DMS153 treated with DMSO at 0.1 percent for 48 hours (cell line): ENCODE measurements around the gene MRC2.

Experiments used
- DNase-seq: peaks from one replicate; lab custom pipeline; 2025; ENCODE audit not compliant: unreplicated experiment; lab: John Stamatoyannopoulos, UW

Gene MRC2

DNA sequence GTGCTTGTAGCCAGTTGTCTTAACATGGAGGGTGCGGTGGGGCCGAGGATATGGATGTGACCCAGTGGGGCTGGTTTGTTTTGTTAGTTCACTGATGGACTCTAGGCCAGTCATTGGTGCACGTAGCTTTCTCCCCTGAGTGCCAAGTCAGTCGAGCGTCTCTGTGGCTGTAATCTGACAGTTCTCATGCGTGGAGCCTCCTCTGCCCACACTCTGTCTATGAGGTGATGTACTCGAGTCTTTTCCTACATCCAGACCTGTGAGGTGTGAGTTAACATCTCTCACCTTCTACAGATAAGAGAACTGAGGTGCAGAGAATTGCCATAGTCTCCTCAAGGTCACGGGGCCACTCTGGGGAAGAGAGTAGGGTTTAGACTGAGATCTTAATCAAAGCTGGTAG, 90.4 kb downstream of the MRC2 start:
- no peak for DNase-seq

DNA sequence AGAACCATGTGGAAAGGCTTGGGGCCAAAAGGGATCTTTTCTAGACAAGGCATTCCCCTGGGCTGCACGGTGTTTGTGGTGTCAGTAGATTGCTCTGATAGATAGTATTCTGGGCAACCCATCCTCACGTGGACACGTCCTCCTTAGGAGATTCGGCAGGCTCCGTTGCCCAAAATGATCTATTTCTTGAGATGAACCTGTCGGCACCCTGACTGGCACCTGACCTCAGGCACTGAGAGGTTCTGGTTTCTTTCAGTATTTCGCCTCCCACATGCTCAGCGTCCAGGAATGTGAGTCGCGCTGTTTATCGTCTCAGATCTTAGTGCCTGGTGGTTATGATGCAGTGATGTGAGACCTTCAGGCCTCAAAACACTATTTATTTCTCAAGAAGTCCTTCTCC, 91.0 kb downstream of the MRC2 start:
- DNase-seq: no peak

DNA sequence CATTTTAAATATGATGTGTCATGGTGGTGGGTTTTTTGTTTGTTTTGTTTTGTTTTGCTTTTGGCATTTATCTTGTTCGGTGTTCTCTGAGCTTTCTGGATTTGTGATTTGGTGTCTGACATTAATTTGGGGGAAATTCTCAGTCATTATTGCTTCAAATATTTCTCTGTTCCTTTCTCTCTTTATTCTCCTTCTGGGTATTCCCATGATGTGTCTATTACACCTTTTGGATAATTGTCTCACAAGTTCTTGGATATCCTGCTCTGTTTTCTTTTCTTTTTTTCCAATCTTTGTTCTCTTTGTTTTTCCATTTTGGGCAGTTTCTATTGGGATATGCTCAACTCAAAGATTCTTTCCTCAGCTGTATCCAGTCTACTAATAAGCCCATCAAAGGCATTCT, 92.1 kb downstream of the MRC2 start:
- DNase-seq: no peak

DNA sequence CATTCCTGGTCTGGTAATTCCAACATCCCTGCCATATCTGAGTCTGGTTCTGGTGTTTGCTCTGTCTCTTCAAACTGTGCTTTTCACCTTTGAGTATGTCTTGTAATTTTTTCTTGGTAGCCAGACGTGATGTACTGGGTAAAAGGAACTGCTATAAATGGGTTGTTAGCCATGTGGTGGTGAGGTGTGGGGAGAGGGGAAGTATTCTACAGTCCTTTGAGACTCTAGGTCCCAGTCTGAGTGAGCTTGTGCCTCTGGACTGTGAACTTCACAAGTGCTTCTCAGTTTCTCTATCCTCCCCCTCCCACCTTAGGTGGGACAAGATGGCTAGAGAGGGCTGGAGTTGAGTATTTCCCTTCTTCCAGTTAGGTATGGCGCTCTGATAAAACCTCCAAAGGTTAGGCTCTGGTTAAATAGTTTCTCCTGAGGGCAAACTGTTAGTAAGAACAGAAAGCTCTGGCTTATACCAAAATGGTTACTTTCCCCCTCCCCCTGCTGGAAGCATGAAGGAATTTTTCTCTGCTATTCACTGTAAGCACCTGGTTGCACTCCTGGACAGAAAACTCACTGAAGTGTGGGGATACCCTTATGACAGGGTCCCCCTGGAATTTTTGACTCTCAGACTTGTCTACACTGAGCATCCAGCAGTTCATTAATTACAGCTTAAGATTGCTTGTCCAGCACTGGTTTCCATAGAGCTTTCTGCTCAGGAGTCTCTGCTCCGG, 92.8 kb downstream of the MRC2 start:
- DNase-seq: no peak

DNA sequence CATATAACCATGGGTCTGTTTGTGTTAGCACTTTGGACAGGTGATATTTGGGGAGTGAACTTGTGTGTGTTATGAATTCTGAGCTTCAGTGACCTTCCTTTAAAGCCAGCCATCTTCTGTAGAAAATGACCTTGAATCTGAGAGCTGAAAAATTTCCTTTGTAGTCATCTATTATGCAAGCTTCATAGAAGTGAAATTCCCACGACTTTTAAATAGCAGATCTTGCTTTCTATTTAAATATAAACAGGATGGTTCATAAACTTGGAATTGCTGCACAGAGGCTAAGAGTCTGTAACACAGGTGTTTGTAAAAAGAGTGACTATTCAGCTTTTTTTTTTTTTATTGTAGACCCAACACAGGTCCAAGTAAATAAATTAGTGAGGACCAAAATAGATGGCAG, 95.2 kb downstream of the MRC2 start:
- no peak for DNase-seq

DNA sequence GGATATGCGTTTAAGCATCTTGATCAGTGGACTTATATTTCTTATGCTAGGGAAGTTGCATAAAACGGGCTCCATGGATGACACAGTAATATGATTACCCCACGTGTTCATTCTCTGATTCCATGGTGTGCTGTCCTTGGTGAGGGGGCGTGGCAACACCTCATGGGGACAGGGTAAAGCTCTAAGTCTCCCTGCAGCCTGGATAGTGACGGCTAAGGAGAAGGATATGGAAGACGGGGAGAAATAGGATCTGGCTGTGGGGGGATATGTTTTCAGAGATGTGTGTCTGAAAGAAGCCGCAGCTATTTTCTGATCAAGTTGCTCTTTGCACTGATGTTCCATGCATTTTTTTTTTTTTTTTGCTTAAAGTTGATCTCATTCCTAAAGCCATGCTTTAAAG, 96.4 kb downstream of the MRC2 start:
- DNase-seq: peak; percentile 18

DNA sequence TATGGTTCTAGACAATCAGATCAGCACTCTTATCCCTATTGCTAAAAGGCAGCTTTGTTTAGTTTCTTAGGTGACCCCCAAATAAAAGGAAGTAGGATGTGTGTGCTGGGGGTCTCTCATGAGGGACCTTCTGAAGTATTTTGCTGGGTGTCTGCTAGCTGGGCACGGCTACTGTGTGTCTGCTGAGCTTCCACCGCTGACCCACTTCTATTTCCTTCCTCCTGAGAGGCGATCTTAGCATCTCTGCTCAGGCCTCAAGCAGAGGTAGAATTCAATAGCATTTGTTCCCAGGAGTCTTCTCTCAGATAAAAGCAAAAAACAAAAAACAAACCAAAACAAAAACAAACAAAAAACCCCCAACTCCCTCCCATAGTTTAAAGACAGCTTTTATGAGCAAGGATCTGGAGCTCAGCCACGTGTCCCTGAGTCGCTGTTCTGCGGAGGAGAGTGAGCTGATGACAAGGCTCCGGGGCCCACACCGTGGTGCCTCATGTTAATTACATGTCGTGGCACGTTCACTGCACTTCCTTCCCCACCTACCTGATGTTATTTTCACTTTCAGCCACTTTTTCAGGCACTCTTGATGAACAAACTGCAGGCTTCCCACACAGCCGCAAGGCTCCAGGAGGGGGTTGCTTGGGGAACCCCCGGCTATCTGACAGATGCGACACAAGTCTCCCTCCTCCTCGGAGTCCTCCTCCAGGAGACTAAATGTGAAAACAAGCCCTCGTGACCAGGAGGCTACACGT, 97.1 kb downstream of the MRC2 start:
- no peak for DNase-seq

DNA sequence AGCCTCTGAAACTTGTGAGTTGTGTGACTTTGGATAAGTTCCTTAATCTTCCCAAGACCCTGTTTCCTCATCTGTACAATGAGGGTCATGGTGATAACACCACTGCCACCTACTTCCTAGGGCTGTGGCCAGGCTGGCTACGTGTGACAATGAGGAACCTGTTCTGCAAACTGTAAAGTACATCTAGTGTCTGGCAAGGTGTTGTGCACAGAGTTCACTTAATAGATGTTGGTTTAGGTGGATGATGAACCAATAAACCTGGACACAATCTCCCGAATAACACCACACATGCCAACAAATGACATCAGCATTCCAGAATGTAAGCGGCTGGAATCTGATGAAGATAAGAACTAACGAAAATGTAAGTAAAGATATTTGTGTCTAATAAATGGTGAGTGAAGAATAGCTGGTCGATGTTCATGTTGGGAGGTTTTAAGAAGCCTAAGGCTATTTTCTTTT, 98.3 kb downstream of the MRC2 start:
- DNase-seq: no peak

DNA sequence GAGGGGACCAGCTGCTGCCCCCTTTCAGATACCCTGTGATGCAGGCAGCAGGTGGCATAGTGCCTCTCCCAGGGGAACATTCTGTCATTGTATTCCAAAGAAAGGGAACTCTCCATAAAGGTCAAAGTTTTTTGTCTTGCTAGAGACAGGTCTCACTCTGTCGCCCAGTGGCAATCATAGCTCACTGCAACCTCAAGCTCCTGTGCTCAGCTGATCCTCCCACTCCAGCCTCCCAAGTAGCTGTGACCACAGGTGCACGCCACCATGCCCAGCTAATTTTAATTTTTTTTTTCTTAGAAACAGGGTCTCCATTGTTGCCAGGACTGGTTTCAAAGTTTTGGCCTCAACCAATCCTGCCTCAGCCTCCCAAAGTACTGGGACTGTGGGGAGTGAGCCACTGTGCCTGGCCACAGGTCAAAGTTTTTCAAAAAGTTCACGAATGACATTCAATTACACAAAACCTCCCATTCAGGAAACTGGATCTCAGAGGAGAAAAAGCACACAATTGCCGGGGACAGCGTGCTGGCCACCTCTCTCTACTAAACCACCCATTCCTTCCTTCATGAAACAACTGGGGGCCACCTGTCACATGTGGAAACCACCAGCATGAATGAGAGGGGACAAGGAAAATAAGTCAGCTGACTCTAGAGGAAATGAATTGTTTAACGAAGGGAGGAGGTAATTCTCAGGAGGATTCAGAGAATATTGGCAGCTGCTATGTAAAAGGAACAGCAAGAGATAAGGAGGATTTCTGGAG, 100.6 kb downstream of the MRC2 start:
- DNase-seq: no peak

DNA sequence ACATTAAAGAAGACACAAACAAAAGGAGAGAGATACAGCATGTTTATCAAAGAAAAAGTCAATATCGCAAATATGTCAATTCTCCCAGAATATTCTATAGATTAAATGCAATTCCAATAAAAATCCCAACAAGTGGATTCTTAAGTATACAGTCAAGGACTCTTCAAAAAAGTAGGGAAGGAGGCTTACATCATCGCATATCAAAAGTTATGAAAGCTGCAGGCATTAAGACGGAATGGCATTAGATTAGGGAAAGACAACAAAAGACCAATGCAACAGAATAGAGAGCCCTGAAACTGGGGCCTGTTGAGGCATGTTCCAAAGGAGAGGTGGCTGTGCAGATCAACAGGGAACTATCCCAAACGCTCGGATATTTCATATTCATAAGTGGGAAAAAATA, 104.7 kb downstream of the MRC2 start:
- no peak for DNase-seq

DNA sequence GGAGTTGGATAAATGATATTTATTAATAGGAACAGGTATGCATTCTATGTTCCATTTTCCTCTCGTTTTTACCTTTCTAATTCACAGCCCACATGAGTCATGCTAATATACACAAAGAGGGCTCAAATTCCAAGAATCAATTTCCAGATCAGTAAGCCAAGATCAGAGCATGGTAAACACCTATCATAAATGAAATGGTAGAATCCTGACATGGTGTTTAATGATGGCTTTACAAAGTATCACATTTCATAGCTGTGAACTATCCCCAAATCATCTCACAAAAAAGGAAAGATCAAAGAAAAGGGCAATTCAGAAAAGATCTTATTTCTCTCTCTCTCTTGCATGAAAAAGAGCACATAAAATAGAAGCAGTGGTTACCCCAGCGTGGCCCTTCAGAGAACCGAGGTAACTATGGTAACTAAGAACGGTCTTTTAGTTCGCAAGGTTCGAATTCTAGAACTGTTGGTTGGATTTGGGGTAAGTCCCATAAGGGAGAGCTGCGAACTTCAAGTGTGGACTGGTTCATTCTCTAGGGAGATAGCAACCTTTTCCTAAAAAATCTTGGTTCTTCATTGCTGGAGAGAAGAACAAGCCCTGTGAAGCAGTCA, 107.7 kb downstream of the MRC2 start:
- no peak for DNase-seq

DNA sequence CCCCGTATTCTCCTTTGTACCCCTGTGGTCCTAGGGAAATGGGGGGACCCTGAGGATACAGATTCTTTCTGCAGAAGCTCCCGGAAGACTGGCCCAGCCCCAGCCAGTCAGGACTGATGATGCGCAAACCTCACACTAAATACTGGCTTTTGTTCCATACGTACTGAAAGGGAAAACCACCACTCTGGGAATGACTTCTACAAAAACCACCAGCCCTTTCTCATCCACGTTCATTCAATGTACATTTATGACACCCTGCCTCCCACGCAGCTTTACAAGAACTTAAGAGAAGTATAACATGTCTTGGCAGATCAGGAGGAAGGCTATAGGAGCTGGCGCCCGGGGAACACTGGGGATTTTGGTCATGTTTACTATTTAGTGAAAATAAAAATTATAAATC, 110.0 kb downstream of the MRC2 start:
- DNase-seq: no peak

DNA sequence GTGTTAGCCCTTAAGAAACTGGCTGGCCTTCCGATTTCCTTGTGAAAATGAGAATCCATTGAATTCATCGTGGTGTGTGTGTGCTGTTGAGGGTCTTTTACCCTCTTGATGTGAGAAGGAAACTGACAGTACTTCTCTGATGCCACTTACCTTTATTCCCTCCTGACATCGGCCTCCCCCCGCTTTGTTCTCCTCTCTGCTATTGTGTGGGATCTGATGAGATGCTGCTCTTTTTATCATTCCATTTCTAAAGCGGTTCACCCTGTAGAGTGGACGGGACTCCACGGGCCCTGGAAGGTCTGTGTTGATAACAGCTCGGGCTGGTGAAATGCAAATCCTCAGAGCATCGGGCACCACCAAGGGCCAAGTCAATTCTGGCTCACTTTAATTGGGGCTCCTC, 110.8 kb downstream of the MRC2 start:
- DNase-seq: no peak

DNA sequence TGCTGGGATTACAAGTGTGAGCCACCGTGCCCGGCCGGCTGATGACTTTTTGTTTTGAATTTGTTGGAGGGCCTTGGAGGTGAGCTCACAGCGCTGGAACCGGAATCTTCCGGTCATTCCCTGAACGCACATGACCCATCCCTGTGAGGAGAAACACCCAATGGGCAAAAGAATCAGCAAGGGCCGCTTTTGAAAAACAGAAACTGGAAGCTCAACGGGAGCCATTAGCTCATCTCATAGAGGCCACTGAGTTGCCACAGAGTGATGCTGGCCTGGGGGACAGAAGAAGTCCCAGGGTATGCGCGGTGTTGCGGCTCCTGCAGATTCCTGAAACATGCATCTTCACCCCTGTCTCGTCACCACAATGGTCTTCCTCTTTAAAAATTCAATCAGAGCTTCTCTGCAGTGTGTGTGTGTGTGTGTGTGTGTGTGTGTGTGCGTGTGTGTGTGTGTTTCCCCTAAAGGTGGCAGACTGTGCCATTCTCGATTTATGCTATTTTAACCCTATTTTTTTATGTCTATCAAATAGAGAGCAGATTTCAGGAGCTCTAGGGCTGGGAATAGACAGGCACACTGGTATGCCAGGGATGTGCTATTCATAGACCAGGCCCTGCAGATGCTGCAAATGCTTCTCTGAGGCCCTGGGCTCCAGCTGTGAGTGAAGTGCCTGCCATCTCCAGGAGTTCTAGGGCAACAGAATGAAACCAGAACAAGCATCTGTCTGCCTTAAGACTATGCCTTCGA, 112.3 kb downstream of the MRC2 start:
- DNase-seq: no peak

DNA sequence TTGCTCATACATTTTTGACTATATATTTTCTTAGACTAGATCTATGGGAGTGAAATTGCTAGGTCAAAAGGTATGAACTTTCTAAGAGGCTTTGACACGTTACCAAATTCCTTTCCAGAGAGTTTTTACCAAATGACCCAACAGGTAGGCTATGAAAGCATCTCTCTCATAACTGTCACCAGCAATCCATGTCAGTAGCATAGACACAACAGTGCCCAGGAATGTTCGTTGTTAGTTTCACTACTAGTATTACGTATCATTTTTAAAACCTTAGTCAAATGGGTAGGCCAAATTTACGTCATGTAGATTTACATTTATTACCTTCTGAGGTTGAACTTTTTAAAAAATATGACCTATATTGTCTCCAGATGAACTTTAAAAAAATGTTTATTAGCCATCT, 113.8 kb downstream of the MRC2 start:
- DNase-seq: no peak
